NCI-H526 (cell line): ENCODE data around the gene DLG2.

Experiments
- DNase-seq, 2 experiments: peaks; one replicate each; lab custom pipeline; 2025; lab: John Stamatoyannopoulos, UW

Gene DLG2

GRCh38 chr11:84012171-84012826 is 1614.8 kb downstream of the DLG2 start:
- DNase-seq: no peak

- no peak for DNase-seq
These were observed 1624.0 kb downstream of the DLG2 start for GRCh38 chr11:84003181-84003580.

- no peak for DNase-seq
These were observed 1628.2 kb downstream of the DLG2 start for GRCh38 chr11:83998921-83999320.

- DNase-seq: no peak
These were observed 1636.9 kb downstream of the DLG2 start for GRCh38 chr11:83990160-83990733.

GRCh38 chr11:83982825-83983224 is 1644.3 kb downstream of the DLG2 start:
- no peak for DNase-seq

- peak; percentile 27 to 43 for DNase-seq
These were observed 1647.6 kb downstream of the DLG2 start for GRCh38 chr11:83979593-83979992.

- DNase-seq: no peak
These were observed 1648.2 kb downstream of the DLG2 start for GRCh38 chr11:83978942-83979341.

GRCh38 chr11:83976086-83976485 is 1651.1 kb downstream of the DLG2 start:
- no peak for DNase-seq

GRCh38 chr11:83972536-83972935 is 1654.6 kb downstream of the DLG2 start:
- no peak for DNase-seq

- no peak for DNase-seq
These were observed 1656.1 kb downstream of the DLG2 start for GRCh38 chr11:83971063-83971462.

GRCh38 chr11:83970061-83970671 is 1657.0 kb downstream of the DLG2 start:
- peak; percentile 57 to 64 for DNase-seq

- DNase-seq: peak in 1 of 2 experiments; percentile 20
These were observed 1669.9 kb downstream of the DLG2 start for GRCh38 chr11:83957038-83957900.

GRCh38 chr11:83956119-83956697 is 1670.9 kb downstream of the DLG2 start:
- DNase-seq: no peak

- DNase-seq: no peak
These were observed 1672.4 kb downstream of the DLG2 start for GRCh38 chr11:83954780-83955179.

GRCh38 chr11:83951521-83951920 is 1675.6 kb downstream of the DLG2 start:
- DNase-seq: no peak

- no peak for DNase-seq
These were observed 1678.9 kb downstream of the DLG2 start for GRCh38 chr11:83948200-83948599.

- no peak for DNase-seq
These were observed 1681.2 kb downstream of the DLG2 start for GRCh38 chr11:83945976-83946375.

- no peak for DNase-seq
These were observed 1686.1 kb downstream of the DLG2 start for GRCh38 chr11:83941050-83941449.

GRCh38 chr11:83938148-83938547 is 1689.0 kb downstream of the DLG2 start:
- DNase-seq: no peak

GRCh38 chr11:83933008-83933407 is 1694.1 kb downstream of the DLG2 start:
- DNase-seq: no peak

GRCh38 chr11:83927422-83927821 is 1699.7 kb downstream of the DLG2 start:
- DNase-seq: no peak
